GM12873 (cell line): ENCODE data around the gene CA11.

ENCODE experiments used
- TF ChIP-seq, protein P1 (sequence below): IDR thresholded peaks from 2 replicates; pipeline ENCODE4 v1.5.1; 2012; ENCODE audit warnings: low read depth, mild to moderate bottlenecking, moderate library complexity, low read length, control low read depth; ENCODE audit not compliant: insufficient read depth; ENCODE audit errors: missing control alignments

Gene CA11

DNA sequence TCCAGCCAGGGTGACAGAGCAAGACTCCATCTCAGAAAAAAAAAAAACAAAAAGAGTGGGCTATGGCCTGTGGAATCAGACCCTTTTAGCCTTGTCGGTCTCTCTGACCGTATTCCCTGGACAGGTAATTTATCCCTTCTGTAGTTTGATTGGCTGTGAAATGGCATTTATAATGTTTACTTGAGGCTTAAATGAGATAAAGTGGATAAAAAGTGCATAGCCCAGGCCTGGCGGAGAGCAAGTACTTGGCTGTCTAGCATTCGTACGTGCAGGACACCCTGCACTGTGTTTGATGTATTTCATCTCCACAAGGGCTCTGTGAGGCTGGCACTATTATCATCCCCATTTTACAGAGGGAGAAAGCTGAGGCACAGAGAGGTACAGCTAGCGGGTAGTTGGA is 19.8 kb upstream of the CA11 start:
- TF ChIP-seq, protein P1, sequence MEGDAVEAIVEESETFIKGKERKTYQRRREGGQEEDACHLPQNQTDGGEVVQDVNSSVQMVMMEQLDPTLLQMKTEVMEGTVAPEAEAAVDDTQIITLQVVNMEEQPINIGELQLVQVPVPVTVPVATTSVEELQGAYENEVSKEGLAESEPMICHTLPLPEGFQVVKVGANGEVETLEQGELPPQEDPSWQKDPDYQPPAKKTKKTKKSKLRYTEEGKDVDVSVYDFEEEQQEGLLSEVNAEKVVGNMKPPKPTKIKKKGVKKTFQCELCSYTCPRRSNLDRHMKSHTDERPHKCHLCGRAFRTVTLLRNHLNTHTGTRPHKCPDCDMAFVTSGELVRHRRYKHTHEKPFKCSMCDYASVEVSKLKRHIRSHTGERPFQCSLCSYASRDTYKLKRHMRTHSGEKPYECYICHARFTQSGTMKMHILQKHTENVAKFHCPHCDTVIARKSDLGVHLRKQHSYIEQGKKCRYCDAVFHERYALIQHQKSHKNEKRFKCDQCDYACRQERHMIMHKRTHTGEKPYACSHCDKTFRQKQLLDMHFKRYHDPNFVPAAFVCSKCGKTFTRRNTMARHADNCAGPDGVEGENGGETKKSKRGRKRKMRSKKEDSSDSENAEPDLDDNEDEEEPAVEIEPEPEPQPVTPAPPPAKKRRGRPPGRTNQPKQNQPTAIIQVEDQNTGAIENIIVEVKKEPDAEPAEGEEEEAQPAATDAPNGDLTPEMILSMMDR: no peak

DNA sequence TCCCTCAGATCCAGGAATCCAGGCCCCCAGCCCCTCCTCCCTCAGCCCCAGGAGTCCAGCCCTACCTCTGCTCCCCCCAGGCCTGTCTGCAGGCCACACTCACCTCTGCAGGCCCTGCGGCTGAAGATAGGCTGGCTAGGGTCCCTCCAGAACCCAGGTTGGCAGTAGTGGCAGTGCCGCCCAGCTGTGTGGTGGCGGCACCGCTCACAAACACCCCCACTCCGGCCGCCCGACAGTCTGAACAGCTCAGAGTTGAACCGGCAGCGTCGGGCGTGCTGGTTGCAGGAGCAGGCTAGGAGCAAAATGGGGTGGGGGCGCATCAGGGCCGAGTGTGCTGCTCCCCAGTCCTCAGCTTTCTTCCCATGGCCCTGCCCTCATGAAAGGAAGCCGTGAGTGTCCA is 18.5 kb upstream of the CA11 start:
- TF ChIP-seq, protein P1: no peak

DNA sequence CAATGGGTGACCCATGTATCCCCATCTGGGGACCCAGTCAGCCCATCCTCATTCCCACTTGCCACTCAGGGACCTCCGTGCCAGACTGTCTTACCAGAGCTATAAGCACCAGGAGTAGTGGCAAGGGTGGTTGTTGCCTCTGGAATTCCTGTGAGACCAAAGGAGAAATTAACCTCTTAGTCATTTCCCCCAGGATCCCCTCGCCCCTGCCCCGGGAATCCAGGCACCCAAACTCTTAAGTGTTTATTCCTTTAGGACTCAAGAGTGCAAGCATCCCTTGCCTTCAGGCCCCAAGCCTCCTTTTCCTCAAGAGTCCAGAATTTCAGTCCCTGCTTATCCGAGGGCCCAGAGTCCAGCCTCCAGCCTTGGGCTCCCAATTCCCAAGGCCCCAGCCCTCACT is 17.7 kb upstream of the CA11 start:
- TF ChIP-seq, protein P1: no peak

DNA sequence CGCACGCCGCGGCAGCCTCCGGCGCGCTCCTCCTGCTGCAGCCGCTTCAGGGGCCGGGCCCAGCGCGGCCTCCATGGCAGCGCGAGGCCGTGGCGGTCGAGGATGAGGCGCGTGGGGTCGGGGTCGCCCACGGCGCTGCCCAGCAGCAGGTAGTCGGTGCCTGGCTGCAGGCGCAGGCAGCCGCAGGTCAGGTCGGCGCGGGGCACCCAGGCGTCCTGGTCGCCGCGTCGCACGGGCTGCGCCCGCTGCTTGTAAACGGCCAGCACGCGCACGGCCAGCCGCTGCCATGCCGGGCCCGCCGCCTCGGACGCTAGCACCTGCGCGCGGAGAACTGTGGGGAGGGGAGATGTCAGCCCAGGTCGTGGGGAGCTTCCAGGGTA is 15.7 kb upstream of the CA11 start:
- TF ChIP-seq, protein P1: no peak

DNA sequence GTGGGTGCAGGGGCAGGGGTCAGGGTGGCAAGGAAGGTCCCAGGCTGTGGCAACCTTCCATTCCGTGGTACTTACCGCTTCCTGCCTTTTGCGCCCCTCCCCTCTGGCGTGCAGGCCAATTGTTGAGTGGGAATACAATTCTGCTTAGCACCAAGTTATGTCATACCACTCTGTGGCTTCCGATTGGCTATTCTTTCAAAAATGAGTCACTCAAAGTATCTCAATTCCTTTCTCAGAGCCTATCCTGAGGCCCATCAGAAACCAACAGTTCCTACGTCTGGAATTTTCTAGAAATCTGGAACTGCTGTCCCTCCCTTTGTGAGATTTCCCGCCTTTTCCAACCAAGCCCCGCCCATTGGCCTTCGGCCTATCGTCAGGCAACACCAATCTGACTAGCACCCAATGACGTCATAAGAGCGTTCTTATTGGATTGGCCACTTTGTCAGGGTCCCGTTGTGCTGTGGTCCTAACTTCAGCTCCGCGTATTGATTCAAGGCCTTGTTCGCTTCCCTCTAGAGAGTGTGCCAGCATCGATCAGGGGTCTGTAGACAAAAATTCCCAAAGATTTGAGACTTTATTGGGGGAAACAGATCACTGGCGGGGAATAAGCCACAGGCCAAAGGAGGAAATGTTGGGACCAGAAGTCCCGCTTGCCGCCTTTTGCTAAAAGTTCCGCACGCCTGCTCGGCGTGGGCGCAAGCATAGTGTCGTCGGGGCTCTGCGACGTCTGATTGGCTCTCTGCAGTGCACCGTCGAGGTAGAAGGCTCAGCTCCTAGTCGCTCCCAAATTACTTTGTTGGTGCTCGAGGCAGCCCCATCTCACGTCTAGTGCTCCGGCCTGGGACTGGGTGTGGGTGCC is 15.1 kb upstream of the CA11 start:
- TF ChIP-seq, protein P1: no peak

DNA sequence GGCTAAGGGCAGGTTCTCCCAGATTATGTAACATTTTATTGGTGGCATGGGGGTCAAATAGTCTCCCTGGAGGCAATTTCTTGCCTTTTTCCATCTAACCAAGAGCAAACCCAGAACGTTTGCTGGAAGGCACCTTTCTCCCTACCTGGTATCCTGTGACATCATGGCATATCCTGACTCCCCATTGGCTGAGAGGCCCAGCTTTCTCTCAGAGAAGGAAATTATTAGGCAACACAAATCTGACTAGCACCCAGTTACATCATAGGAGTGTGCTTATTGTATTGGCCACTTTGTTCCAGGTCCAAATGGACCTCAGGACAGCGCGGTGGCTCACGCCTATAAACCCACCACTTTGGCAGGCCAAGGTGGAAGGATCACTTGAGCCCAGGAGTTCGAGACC is 13.8 kb upstream of the CA11 start:
- TF ChIP-seq, protein P1: no peak

DNA sequence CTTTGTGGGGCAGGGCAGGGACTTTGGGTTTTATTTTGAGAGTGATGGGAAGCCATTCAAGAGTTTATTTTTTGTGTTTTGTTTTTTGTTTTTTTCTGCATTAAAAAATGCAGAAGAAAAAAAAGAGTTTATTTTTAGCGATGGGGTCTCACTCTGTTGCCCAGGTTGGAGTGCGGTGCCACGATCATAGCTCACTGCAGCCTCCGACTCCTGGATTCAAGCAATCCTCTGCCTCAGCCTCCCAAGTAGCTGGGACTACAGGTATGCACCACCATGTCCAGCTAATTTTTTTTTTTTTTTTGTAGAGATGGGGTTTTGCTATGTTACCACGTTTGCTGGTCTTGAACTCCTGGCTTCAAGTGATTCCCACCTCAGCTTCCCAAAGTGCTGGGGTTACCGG is 12.5 kb upstream of the CA11 start:
- TF ChIP-seq, protein P1: no peak
